Middle frontal gyrus (tissue), 1 donor: ENCODE measurements around the gene HDAC9.

Experiments used
- DNase-seq: peaks from one replicate; pipeline ENCODE4 v3.0.0-alpha.2; 2015; ENCODE audit warnings: low spot score; ENCODE audit errors: extremely low spot score

HDAC9 gene

DNA sequence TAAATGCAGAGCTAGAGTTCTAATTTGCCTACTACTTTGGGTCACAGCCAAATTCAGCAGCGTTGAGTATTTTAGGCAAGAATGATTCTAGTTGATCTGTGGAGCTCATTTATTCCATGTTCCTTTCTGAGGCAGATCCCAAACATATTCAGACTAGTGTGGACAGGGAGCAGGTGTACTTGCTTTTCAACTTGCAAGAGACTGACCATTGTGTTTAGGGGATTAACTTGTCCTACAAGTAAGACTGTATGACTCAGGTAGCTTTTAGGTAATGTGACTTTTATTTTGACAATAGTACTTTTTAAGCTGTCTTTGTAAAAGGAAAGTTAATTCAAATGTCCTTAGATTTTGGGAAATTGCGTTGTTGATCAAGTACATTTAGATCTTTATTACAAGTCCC lies 336.4 kb downstream of the HDAC9 start:
- DNase-seq: no peak

DNA sequence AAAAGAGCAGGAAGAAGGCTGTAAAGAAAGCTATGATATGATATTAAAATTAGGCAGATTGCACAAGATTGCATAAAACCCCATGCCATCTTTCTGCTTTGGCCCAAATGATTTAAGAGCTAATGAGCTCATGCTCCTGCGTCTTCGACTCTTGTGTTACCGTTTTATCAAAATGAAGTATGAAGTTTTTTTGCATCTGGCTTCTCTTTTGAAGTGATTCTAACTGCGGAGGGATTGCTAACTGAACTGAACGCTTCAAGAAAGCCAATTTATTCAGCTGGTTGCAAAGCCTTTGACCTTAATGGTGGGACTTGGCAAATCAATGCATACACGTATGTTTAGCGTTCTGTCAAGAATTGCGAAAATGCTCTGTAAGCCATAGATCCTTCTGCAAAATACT lies 339.0 kb downstream of the HDAC9 start:
- no peak for DNase-seq

DNA sequence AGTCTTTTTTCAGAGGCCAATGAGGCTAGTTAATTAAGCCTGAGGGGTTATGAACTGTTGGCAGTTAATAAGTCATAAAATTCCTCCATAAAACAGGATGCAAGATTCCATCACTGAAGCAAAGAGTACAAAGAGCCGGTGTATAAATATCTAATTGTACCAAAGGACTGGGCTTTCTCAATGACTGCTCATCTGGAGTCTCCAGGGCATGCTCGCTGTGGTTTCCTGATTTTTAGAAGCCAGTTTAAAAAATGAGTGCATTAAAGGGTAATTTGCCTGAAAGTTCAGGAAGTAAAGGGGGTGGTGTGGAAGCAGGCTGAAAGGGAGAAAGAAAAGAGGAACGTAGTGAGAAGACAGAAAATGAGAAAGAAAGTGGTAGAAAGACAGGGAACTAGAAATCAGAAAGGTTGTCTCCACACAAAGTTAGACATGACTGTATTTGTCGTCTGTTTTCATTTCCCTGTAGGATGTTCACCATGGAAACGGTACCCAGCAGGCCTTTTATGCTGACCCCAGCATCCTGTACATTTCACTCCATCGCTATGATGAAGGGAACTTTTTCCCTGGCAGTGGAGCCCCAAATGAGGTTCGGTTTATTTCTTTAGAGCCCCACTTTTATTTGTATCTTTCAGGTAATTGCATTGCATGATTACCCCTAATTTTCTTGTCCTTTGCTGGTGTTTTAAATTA lies 339.6 kb downstream of the HDAC9 start:
- no peak for DNase-seq

DNA sequence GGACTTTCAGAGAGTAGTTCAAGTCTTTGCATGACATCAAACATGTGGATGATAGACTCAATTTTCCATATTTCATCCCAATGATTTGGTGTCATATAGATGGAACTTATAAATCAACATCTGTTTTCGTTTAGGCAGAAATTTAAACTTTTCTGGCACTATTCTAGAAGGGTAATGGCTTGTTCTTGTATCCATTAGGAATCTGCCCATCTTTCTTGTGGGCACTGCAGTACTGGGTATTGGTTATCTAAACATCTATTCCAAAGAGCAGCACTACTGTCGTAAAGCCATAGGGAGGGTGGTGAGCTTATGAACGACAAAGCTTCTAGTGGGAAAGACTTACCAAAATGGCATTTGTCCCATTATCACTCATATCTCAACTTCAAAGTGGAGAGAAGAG lies 348.4 kb downstream of the HDAC9 start:
- no peak for DNase-seq

DNA sequence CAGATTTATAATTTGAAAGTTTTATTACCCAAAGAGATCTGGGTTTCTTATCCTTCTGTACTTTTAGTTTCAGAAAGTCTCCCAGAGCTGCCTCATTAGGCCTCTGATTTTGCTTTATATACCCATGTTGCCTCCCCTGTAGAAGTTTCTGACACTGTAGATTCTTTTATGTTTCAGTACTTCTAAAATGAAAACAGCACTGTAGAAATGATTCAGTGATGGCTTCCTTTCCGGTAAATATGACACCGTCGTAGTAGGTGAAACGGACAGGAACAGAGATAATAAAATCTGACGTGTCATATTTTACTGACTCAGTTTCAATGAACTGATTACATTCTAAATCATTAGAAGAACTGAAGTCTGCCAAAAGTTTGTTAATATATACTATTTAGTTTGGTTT lies 349.2 kb downstream of the HDAC9 start:
- DNase-seq: no peak

DNA sequence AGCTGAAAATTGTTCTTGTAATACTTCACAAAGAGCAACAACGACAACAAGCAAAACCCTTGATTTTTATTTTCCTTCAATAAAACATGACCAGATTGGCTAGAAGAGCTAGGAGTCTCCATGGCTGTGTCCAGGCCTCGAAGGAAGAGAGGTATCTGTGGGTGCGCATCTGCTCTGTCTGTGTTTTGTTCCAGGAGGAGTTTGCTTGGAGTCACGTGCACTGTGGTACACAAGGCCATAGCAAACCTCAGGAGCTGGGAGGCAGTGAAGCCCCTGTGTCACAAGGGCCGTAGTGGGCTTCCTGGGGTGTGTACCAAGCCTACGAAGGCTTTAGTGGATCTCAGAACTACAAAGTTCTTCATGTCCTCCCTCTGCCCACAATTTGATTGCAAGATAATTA lies 350.2 kb downstream of the HDAC9 start:
- DNase-seq: no peak

DNA sequence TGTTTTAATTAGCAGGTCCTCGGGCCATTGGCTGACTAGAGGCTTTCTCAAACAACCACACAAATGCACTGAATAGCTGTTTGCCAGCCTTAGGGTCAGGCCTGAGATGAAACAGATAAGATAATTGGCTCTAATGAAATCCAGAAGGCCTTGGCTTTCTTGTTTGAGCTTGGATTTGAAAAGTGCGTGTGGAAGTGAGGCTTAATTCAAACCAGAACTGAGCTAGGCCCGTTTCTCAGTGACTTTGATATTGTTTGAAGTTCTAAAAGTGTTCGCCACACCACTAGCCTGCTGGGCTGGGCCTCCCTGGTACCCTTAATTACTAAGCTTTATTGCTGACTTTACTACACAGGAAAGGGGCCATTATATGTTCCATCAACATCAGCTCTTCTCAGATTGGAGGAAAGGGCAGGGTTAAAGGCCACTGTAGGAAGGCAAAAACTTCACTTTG lies 351.2 kb downstream of the HDAC9 start:
- DNase-seq: no peak

DNA sequence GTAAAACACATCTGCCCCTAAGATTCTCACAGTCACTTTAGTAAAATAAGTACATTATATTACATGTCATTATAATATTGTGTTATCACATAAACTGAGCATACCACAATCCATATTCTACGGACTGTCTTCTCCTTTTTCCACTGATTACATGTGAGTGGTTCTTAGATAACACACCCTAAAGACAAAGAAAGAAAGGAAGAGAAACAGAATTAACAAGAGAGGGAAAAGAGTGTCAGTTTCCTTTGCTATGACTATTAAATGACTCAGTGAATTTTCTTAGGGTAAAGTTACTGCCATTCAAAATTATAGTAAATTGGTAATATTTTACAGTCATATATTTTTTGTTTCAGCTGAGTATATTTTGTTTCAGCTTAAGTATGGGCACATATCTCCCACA lies 353.6 kb downstream of the HDAC9 start:
- DNase-seq: no peak

DNA sequence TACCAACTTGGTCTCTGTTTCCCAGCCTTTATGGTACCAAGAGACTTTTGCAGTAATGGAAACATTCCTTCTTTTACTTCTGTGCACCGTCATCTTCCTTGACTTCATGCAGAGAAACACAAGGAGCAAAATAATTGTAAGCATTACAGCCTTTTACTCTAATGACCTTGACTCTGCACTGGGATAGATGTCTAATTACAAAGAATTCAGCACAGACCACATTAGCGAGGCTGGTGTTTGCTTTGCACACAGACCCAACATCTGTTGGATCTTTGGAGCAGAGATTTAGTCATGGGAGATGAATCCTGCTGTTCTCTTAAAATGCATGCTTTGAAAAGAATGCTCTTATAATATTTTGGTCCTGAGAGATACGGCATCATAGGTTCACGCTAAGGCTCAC lies 360.2 kb downstream of the HDAC9 start:
- DNase-seq: no peak

DNA sequence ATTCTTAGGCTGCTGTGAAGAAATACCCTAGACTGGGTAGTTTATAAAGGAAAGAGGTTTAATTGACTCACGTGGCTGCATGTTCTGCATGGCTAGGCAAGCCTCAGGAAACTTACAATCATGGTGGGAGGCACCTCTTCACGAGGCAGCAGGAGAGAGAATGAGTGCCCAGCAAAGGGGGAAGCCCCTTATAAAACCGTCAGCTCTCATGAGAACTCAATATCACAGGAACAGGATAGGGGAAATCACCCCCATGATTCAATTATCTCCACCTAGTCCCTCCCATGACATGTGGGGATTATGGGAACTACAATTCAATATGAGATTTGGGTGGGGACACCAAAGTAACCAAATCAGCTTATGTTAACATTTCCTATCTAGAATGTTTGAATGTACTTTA lies 362.7 kb downstream of the HDAC9 start:
- no peak for DNase-seq

DNA sequence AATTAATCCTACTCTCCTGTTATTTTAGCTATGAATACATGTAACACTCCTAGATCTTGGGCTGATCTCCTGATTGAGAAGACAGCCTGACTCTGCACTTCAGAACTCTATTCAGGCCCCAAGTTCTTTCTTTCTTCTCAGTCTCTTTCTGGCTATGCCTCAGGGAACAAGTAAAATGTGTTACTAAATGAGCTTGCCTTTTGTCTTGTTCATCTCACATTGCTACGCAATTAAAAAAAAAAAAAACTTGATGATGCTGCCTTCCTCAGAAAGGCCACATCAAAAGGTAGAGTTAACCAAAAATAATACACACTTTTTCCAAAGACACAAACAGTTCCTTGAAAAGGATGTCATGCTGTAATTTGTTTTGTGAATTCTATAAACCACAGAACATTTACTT lies 363.8 kb downstream of the HDAC9 start:
- DNase-seq: no peak

DNA sequence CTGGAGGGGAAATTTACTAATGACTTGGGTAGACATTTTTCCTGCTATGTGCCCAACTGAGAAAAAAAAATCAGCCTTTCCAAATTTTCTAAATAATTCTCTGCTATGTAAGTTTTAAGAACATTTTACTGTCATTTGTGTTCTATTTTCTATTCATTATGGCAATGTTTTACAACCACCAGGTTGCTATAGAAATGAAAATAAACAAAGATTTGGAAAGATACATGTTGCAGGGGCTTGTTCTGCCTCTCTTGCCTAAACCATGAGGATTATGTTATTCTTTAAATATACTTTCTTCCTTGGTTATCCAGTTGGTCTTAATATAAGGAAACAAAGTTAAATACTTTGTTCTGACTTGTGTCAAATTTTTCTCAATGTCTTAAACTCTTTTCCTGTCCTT lies 364.7 kb downstream of the HDAC9 start:
- DNase-seq: no peak

DNA sequence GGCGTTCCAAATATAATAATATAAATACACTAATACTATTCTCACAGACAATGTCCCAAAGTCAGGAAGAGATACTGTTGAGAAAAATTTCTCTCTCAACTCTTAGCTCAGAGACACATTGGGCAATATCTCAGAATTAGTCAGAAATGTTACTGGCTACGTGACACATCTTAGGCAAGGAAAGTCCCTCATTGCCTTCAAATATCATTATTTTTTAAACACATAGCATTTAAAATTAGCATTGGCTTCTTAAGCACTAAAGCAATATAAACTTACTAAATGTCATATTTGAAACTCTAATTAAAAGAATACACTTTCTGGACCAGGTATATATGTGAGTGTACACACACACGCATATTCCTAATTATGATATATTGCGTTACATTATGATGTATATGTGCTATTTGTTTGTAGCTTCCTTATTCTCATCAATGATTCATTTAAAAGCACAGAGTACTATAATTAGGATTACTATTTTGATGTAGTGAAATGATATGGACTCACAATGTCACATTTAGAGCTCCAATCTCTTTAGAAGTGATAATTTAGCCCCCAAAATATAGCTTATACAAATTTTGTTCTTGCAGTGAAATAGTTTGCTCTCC lies 366.1 kb downstream of the HDAC9 start:
- no peak for DNase-seq

DNA sequence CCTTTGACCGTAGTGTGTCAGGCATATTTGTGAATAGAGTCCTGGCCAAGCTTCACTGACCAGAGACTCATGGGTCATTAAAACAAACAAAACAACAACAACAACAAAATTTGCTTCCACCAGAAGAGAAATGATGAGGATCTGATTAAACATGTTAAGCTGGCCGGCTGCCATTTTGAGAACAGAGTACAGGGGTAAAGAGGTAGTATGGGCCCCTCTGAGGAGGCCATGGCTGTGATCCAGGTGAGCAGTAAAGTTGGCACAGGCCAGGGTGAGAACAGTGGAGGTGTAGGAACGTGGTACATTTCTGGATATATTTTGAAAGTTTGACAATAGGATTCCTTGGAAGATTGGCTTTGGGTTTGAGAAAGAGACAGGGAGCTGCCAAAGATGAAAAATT lies 369.4 kb downstream of the HDAC9 start:
- DNase-seq: no peak

DNA sequence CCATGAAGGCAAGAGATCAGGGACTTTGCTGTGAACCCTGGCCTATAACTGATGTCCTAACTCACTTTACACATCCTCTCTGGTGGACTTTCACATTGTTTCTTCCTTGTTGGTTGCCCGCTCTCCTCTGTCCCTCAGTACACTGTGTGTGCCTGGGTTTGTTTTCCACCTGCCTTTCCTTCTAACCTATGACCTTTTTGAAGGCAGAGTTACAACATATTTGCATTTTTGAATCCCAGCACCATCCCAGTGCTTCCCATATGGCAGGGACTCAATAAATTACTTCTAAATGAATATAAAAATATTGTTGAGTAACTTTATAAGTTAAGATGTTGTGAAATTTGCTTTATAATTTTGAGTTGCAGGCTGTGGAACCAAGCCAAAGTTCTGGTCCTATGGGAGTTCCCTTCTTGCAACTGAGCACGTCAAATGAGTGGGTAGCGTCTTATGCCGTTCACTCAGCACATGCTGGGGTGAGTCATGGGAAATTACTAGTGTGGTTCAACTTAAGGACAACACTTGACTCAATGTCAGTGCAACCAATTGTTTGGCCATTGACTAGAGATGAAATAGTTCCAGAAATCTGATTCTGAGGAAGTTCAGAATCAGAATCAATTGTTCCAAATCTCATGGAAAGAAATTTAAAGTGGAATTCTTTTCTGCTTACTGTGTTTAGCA lies 370.9 kb downstream of the HDAC9 start:
- no peak for DNase-seq

DNA sequence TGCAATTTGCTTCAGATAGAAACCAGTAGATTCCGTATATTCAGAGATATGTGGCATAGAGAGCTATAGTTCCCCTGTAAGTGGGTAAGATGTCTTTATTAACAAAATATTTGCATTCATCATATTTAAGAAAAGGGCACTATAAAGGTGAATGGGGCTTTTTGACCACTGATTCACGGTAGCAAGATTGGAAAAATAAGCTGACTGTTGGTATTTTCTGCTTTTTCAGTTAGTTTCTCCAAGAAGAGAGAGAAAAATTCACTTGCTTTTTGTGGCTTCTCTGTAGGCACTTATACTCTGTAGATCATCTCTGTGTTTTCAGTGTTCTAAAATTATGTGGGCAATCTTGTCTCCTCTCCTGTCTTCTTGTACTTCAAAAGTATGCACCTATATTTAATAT lies 376.8 kb downstream of the HDAC9 start:
- no peak for DNase-seq

DNA sequence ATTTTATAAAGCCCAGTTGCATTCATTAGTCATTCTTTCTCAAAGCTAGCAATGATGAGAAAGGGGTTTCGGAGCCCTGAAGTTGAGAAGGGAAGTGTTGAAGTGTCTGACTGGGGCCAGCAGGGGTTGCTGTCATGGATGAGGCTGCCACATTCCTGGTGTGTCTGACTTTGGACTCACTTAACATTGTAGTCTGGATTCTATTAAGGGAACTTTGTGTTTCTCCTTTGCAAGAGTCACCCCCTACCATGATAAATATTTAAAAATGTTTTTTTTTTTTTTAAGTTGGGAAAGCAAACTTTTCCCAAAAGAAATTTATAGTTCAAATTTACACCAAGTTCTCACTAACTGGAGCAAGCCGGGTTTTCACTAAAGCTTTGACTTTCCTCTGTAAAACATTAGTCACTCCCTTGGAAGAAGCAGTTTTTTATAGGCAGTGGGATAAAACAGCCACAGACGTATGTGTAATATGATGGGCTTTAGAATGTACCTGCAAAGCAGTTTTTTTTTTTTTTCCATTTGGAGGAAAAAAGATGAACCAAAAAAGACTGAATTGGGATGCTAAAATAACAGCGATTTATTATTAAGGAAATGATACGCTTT lies 378.3 kb downstream of the HDAC9 start:
- DNase-seq: no peak

DNA sequence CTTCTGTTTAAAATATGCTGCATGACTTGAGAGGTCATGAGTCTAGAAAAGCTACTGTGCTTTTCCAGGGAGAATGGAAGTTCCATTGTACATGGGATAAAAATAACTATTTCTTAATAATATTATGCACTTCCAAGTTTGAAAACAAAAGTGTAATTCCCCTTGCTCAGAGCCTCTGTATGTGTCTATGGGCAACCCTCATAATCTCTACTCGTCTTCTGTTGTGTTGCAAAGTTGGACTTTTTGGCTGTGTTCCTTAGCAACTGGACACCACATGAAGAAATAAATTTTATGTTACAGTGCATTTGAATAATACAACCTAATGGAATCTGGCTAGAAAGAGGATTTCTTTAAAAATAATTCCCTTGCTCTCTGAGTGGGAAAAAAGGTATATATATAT lies 379.3 kb downstream of the HDAC9 start:
- DNase-seq: no peak

DNA sequence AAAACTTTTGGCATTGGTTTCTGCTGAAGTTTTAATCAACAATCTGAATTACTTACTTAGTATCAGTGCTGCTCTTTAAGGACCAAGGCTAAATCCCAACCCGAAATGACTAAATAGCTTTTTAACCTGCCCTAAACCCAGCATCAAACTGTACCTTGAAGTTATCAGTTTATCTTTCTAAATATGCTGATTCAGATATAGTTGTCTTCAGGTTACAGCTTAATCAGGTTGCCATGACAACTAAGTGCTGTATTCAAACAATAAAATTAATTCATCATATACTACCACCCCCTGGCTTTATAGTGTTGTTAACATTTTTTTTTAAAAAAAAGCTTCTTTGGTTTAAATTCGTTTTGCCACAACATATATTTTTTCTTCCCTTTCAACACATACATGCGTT lies 382.3 kb downstream of the HDAC9 start:
- no peak for DNase-seq

DNA sequence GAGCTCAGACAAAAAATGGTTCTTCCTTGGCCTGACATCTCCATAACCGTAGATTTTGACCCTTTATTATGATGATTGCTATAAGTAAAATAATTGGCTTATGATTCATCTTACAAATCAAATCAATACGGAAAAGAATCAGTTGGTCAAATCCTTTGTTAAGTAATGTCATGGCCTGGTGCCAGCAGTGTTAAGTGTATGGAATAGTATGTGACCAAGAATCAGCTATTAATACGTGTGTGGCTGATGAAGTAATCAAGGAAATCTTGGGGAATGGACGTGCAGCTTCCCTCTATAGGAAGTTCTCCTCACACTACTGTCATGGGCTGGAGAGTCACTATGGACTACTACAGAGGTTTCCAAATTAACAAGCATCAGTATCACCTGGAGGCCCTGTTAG lies 391.3 kb downstream of the HDAC9 start:
- DNase-seq: no peak

DNA sequence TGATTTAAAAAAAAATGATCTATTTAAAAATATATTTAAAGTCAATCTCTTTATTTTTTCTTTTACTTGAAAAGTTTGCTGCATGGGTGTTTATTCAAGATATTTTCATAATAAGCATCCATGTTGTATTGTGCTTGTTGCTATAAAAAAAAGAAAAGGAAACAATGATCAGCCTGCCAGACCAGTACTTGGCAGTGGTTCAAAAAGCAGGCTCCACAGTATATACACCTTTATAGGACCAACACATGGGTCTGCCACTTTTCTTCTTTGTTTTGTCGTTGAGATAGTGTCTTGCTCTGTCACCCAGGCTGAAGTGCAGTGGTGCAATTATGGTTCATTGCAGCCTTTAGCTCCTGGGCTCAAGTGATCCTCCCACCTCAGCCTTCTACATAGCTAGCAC lies 393.9 kb downstream of the HDAC9 start:
- no peak for DNase-seq

DNA sequence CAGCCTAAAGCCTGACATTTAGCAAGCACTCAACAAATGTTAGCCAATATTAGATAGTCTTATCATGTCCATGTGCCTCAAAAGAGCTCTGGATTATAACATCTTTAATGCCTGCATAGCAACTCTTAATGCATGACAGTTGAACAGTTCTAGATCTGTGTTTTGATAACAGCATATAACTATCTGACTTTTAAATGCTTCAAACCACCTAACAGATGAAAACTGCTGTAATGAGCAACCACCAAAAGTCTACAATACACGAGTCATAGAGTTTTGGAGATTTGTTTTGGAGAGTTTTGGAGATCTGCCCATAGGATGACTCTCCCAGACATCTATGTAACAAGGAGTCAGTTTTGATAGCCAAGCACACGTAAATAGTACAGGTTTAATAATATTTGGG lies 394.6 kb downstream of the HDAC9 start:
- DNase-seq: no peak
